ENCODE results near the gene OR56B1. TPM values are rescaled to one million over a fixed set of nuclear protein-coding genes. Genes with fewer than 3 reads are reported as not detected.

The OR56B1 gene
- total and polyA plus RNA-seq, 8 donors = not detected

- no peaks in the 10 kb centered on the region for H3K4me1 ChIP-seq
- H3K36me3 ChIP-seq = no peaks in the 10 kb centered on the region
- DNase-seq = no peak
- H3K9me3 ChIP-seq = no peaks in the 10 kb centered on the region
- ATAC-seq = no peak
- no peak overlapping the region for H3K27ac ChIP-seq
- no peak for TF ChIP-seq CTCF (IDR thresholded peaks at IDR 0.05)
- intact Hi-C loops (cut with DNase I) = no loop called here
- FAIRE-seq = no peak
- no peaks in the 10 kb centered on the region for H3K27me3 ChIP-seq
- WGBS, 2 donors = 77 to 79% methylated on average over 1 of the region's 1 CpG
- no peak overlapping the region for H3K4me3 ChIP-seq
Observed at GRCh38 chr11:5726351-5726750, 9.9 kb upstream of the OR56B1 start.

GRCh38 chr11:5727691-5728090, 8.6 kb upstream of the OR56B1 start:
- WGBS, 2 donors = 70 to 91% methylated on average over 1 of the region's 1 CpG

GRCh38 chr11:5737091-5737490, 843 bp downstream of the OR56B1 start:
- Histone ChIP-seq H3K27me3 (peaks cover 0 to 4% (median 0%) of the 10 kb centered on the region in 4 donors), H3K36me3 (no peaks in the 10 kb centered on the region), H3K4me1 (no peaks in the 10 kb centered on the region), H3K9me3 (no peaks in the 10 kb centered on the region), H3K27ac (no peak overlapping the region), H3K4me3 (no peak overlapping the region)
- no peak for FAIRE-seq
- ATAC-seq = no peak
- no peak for DNase-seq
- no peak for TF ChIP-seq CTCF (IDR thresholded peaks at IDR 0.05)
- intact Hi-C loops (cut with DNase I) = no loop called here

More at GRCh38 chr11:5727691-5728090, 8.6 kb upstream of the OR56B1 start:
- TF ChIP-seq CTCF (IDR thresholded peaks at IDR 0.05) = no peak
- no peak for FAIRE-seq
- Histone ChIP-seq H3K9me3 (no peaks in the 10 kb centered on the region), H3K4me3 (no peak overlapping the region), H3K36me3 (no peaks in the 10 kb centered on the region), H3K27me3 (no peaks in the 10 kb centered on the region), H3K4me1 (no peaks in the 10 kb centered on the region), H3K27ac (no peak overlapping the region)
- intact Hi-C loops (cut with DNase I) = no loop called here
- DNase-seq = no peak
- ATAC-seq = no peak

GRCh38 chr11:5737670-5738392, 1.6 kb downstream of the OR56B1 start:
- Histone ChIP-seq H3K4me3 (no peak overlapping the region), H3K4me1 (no peaks in the 10 kb centered on the region), H3K27ac (no peak overlapping the region), H3K36me3 (no peaks in the 10 kb centered on the region), H3K9me3 (no peaks in the 10 kb centered on the region), H3K27me3 (peaks cover 0 to 4% (median 0%) of the 10 kb centered on the region in 4 donors)
- no peak for TF ChIP-seq CTCF (IDR thresholded peaks at IDR 0.05)
- intact Hi-C loops (cut with DNase I) = no loop called here
- no peak for ATAC-seq
- WGBS, 2 donors = 69 to 71% methylated on average over 6 of the region's 6 CpGs
- no peak for FAIRE-seq
- no peak for DNase-seq

- intact Hi-C loops (cut with DNase I) = no loop called here
- H3K27me3 ChIP-seq = peaks cover 0 to 4% (median 0%) of the 10 kb centered on the region in 4 donors
- no peak overlapping the region for H3K4me3 ChIP-seq
- no peaks in the 10 kb centered on the region for H3K4me1 ChIP-seq
- DNase-seq (no peak), ATAC-seq (no peak), FAIRE-seq (no peak)
- WGBS, 2 donors = 33 to 36% methylated on average over 1 of the region's 1 CpG
- H3K36me3 ChIP-seq = no peaks in the 10 kb centered on the region
- no peak for TF ChIP-seq CTCF (IDR thresholded peaks at IDR 0.05)
- H3K9me3 ChIP-seq = no peaks in the 10 kb centered on the region
- no peak overlapping the region for H3K27ac ChIP-seq
Observed at GRCh38 chr11:5738431-5738830, 2.2 kb downstream of the OR56B1 start.
